H1 (cell line): Measurements from ENCODE around the gene SURF1. TPM values are rescaled to one million over a fixed set of nuclear protein-coding genes. Genes with fewer than 3 reads are reported as not detected.

Source experiments
- GABPA ChIP-seq: IDR thresholded peaks from 2 replicates; pipeline ENCODE4 v1.6.1; 2011; ENCODE audit warnings: mild to moderate bottlenecking, low read length, moderate library complexity, borderline replicate concordance; ENCODE audit not compliant: insufficient read depth
- KDM1A ChIP-seq: fragments of 200-600, 300-600 bp; sonication (generic); IDR thresholded peaks from 2 replicates; pipeline ENCODE4 v1.7.1; 2016; ENCODE audit warnings: mild to moderate bottlenecking, low read length, borderline replicate concordance
- NRF1 ChIP-seq: IDR thresholded peaks from 2 replicates; pipeline ENCODE4 v1.6.1; 2011; ENCODE audit warnings: mild to moderate bottlenecking, low read depth, low read length, improper control_type of control experiment
- RFX5 ChIP-seq: IDR thresholded peaks from 2 replicates; pipeline ENCODE4 v1.6.1; 2011; ENCODE audit warnings: low read depth, low read length, improper control_type of control experiment, borderline replicate concordance
- SRF ChIP-seq: IDR thresholded peaks from 2 replicates; pipeline ENCODE4 v1.6.1; 2011; ENCODE audit warnings: mild to moderate bottlenecking, low read depth, low read length, moderate library complexity
- polyA plus RNA-seq, 7 experiments: library from polyadenylated mRNA; depleted of rRNA in 3 of 7; stranded (reverse) in 5 of 7; unstranded in 2 of 7; fragments of >200 nt in 5 of 7; fragments of 200-250 nt in 2 of 7; gene quantifications; 1 replicate in 5 of 7; 2 replicates in 1 of 7; 4 replicates in 1 of 7; pipeline versions ENCODE4 v1.2.1 to v1.2.3, GENCODE V29; 2011 to 2013; ENCODE audit warnings: missing spikeins in 2 of 7, mixed read lengths in 2 of 7
- total RNA-seq: library from RNA; stranded (reverse); fragmentation: NEBNext Ultra II Directional; extraction: Animal tissue kit (Norgen Biotek cat#: 25700); gene quantifications from 2 replicates; pipeline ENCODE4 v1.2.1, GENCODE V29; 2021

Gene SURF1
- total and polyA plus RNA-seq, 2 of the 8 experiments (the other 6 are each of a cell fraction or from before 2014, with no cell fraction given): 43.1 to 44.7 TPM

- TF ChIP-seq KDM1A (no peak), GABPA (no peak), SRF (no peak), RFX5 (no peak), NRF1 (no peak)
- TF ChIP-seq, all 59 proteins: peak for 0
Measured at GRCh38 chr9:133304477-133305377, 51.6 kb downstream of the SURF1 start (continued).
